ENCODE results near the gene C1orf56. TPM values are rescaled to one million over a fixed set of nuclear protein-coding genes. Genes with fewer than 3 reads are reported as not detected.

C1orf56 gene
- total RNA-seq, 6 donors from 2014 or later: 2.6 to 9.4 (median 3.8) TPM

DNA sequence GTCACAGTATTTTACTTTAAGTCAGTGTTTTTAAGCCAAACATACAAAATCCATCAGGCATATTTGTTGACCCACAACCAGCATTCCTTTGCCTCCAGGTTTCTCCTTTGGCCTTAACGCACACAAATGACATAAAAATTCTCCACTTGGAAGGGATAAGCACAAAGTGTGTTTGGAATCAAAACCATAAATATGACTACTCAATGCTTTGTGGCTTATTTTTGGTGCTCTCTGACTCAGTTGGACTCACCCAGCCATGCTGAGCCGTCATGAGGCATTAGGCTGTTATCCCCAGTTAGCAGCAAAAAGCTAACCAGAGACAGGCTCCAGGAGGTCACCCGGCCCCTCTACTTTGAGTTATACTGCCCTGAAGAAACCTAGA is 38.4 kb upstream of the C1orf56 start:
- H3K4me3 ChIP-seq: peak overlapping the region; percentile 59 to 77 (median 70)
- 47 to 60% methylated on average over 3 of the region's 3 CpGs for WGBS, 2 donors
- H3K36me3 ChIP-seq: no peaks in the 10 kb centered on the region
- no peaks in the 10 kb centered on the region for H3K9me3 ChIP-seq
- no peak for TF ChIP-seq POLR2A (IDR thresholded peaks at IDR 0.05)
- ATAC-seq (ENCODE audit: low FRiP score in 2 of 2) (no peak), DNase-seq (no peak)
- peaks cover 52 to 80% (median 70%) of the 10 kb centered on the region in 4 donors for H3K4me1 ChIP-seq
- no peaks in the 10 kb centered on the region for H3K27me3 ChIP-seq
- H3K27ac ChIP-seq: peak overlapping the region; percentile 79 to 96 (median 93)

DNA sequence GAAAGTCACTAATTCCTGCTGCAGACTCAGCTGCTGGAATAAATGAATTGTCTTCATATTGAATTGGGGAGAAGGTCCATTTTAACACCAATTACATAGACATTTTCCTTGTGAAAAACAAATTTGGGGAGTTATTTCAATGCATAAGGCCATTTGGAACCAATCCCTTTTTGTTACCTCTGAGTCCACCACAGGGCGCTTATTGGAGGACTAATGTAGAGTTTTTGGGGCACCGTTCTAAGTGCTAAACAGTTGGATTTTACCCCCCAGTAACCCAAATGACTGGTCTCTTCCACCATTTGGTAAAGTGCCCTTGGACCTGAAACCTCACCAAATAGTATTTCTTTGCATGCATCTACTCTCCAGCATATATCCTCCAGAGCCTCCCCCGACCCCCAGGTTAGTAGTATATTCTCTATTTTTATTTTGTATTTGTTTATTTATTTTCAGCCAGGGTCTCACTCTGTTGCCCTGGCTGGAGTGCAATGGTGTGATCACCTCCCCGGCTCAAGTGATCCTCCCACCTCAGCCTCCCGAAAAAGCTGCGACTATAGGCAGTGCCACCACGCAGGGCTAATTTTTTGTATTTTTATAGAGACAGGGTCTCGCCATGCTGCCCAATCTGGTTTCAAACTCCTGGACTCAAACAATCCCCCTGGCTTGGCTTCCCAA is 37.7 kb upstream of the C1orf56 start:
- 97 to 98% methylated on average over 8 of the region's 8 CpGs for WGBS, 2 donors
- TF ChIP-seq, protein P1, sequence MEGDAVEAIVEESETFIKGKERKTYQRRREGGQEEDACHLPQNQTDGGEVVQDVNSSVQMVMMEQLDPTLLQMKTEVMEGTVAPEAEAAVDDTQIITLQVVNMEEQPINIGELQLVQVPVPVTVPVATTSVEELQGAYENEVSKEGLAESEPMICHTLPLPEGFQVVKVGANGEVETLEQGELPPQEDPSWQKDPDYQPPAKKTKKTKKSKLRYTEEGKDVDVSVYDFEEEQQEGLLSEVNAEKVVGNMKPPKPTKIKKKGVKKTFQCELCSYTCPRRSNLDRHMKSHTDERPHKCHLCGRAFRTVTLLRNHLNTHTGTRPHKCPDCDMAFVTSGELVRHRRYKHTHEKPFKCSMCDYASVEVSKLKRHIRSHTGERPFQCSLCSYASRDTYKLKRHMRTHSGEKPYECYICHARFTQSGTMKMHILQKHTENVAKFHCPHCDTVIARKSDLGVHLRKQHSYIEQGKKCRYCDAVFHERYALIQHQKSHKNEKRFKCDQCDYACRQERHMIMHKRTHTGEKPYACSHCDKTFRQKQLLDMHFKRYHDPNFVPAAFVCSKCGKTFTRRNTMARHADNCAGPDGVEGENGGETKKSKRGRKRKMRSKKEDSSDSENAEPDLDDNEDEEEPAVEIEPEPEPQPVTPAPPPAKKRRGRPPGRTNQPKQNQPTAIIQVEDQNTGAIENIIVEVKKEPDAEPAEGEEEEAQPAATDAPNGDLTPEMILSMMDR (IDR thresholded peaks at IDR 0.05): no peak
- TF ChIP-seq POLR2AphosphoS5 (IDR thresholded peaks at IDR 0.05): no peak
- no peak for TF ChIP-seq POLR2A (IDR thresholded peaks at IDR 0.05)
- TF ChIP-seq EP300 (IDR thresholded peaks at IDR 0.05): no peak
- Histone ChIP-seq H3K27me3 (no peaks in the 10 kb centered on the region), H3K9me3 (no peaks in the 10 kb centered on the region), H3K4me1 (peaks cover 49 to 80% (median 64%) of the 10 kb centered on the region in 4 donors), H3K4me3 (peak overlapping the region in 1 of 4 donors; percentile 77), H3K27ac (peak overlapping the region in 3 of 4 donors; percentile 93 to 96 (median 93)), H3K36me3 (no peaks in the 10 kb centered on the region)
- no peak for ATAC-seq (ENCODE audit: low FRiP score in 2 of 2)
- DNase-seq: no peak

DNA sequence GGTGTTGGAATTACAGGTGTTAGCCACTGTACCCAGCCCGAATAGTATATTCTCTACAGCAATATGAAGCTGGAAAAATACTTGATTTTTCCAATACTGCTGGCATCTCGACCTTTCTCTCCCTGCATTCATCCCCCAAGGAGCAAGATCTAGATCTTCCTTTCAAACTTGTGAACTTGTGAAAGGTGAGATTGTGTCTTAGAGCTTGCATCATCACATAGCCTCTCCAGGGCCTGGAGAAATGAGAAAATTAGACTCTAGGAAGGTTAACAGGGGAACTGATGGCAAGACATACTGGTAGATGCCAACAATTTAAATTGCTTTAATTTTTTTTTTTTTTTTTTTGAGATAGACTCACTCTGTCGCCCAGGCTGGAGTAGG is 37.2 kb upstream of the C1orf56 start:
- DNase-seq: no peak
- whole genome bisulfite sequencing, 2 donors: 95 to 97% methylated on average over 3 of the region's 3 CpGs
- Histone ChIP-seq H3K36me3 (no peaks in the 10 kb centered on the region), H3K9me3 (no peaks in the 10 kb centered on the region), H3K27ac (no peak overlapping the region), H3K4me1 (peaks cover 44 to 74% (median 58%) of the 10 kb centered on the region in 4 donors), H3K27me3 (no peaks in the 10 kb centered on the region), H3K4me3 (no peak overlapping the region)
- TF ChIP-seq, protein P1 (IDR thresholded peaks at IDR 0.05): no peak
- TF ChIP-seq EP300 (IDR thresholded peaks at IDR 0.05) (no peak), POLR2AphosphoS5 (IDR thresholded peaks at IDR 0.05) (no peak), POLR2A (IDR thresholded peaks at IDR 0.05) (no peak)
- no peak for ATAC-seq (ENCODE audit: low FRiP score in 2 of 2)

DNA sequence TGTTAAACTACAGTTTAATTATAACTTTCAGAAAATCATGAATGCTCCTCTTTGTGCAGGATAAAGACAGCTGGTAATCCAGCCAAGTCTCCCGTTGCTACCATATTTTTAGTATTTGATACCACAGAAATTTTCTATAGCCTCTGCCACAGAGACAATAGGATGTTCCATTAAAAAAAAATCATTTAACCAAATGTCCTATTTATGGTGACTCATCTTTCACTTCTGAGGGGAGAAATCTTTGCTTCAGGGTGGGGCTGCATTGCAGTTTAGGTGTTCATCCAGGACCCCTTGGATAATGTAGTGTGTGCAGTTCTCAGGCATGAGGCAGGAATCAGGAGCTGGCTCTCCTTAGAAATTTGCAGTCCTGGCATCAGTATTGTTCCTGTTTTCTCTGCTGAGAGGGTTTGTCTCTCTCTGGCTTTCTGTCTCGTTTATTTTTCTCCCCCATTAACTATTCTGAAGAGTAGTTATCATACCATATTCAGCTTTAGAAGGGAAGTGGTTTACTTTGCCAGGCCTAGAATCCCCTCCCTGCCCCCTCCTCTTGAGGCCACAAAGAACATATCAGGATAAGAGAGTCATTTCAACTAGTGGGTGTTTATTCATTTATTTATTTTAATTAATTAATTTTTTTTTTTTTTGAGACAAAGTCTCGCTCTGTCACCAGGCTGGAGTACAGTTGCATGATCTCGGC is 36.2 kb upstream of the C1orf56 start:
- Histone ChIP-seq H3K9me3 (no peaks in the 10 kb centered on the region), H3K27me3 (no peaks in the 10 kb centered on the region), H3K27ac (peak overlapping the region in 2 of 4 donors; percentile 57 to 65), H3K4me1 (peaks cover 44 to 71% (median 54%) of the 10 kb centered on the region in 4 donors), H3K4me3 (no peak overlapping the region), H3K36me3 (no peaks in the 10 kb centered on the region)
- DNase-seq (no peak), ATAC-seq (ENCODE audit: low FRiP score in 2 of 2) (no peak)
- 50 to 59% methylated on average over 4 of the region's 4 CpGs for WGBS, 2 donors
- TF ChIP-seq EP300 (IDR thresholded peaks at IDR 0.05) (no peak), POLR2A (IDR thresholded peaks at IDR 0.05) (no peak), POLR2AphosphoS5 (IDR thresholded peaks at IDR 0.05) (no peak)
- TF ChIP-seq, protein P1 (IDR thresholded peaks at IDR 0.05): no peak

DNA sequence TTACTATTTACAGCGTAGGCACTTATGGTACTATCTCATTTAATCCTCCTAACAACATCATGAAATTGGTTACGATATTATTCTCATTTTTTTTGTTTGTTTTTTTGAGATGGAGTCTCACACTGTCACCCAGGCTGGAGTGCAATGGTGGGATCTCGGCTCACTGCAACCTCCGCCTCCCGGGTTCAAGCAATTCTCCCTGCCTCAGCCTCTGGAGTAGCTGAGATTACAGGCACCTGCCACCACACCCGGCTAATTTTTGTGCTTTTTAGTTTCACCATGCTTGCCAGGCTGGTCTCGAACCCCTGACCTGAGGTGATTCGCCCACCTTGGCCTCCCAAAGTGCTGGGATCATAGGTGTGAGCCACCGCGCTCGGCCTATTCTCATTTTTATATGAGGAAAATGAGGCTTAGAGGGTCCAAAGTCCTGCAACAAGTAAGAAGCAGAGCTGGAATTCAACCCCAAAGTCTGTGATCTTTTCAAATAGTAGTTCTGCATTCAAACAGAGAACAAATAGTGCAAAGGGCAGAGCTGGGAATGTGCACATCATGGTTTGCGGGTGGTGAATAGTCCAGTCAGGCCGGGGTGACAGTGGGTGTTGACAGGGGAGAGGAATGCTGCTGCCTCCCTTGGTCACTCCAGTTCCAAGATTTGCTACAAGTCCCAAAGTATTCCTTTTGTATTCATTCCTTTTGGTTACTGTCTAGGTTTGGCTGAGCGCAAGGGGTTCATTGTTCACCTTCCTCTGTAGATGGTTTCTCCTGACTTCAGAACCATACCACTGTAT is 34.7 kb upstream of the C1orf56 start:
- Histone ChIP-seq H3K9me3 (no peaks in the 10 kb centered on the region), H3K36me3 (peaks cover 0 to 4% (median 1%) of the 10 kb centered on the region in 4 donors), H3K4me3 (no peak overlapping the region), H3K27me3 (no peaks in the 10 kb centered on the region), H3K27ac (peak overlapping the region; percentile 57 to 65 (median 60)), H3K4me1 (peaks cover 33 to 59% (median 43%) of the 10 kb centered on the region in 4 donors)
- TF ChIP-seq POLR2AphosphoS5 (IDR thresholded peaks at IDR 0.05): no peak
- no peak for TF ChIP-seq POLR2A (IDR thresholded peaks at IDR 0.05)
- TF ChIP-seq EP300 (IDR thresholded peaks at IDR 0.05): no peak
- TF ChIP-seq, protein P1 (IDR thresholded peaks at IDR 0.05): no peak
- WGBS, 2 donors: 86 to 90% methylated on average over 14 of the region's 14 CpGs
- DNase-seq (no peak), ATAC-seq (ENCODE audit: low FRiP score in 2 of 2) (no peak)
